AG09319 (cell line): ENCODE results near the gene NPIPB6.
"Not testable (repeated sequence)": the region's sequence is repeated elsewhere in the genome, so short reads cannot be mapped to it uniquely, and the experiment has no call there.

Experiments
- DNase-seq: peaks from one replicate; pipeline ENCODE4 v3.0.0-alpha.2; 2010; ENCODE audit warnings: low read depth; ENCODE audit errors: extremely low read depth

The NPIPB6 gene

DNA sequence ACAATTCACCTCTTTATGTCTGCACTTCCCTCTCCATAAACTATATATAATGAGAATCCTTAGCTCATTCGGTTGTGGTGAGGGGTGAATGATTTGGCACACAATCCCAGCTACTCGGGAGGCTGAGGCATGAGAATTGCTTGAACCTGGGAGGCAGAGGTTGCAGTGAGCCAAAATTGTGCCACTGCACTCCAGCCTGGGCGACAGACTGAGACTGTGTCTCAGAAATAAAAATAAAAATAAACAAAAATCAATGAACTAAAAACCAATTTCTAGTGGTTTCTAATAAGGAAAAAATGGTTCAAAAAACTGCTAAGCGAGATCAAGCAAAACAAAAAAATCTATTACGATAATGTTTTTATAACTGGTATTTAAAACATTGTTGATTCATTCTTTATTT is at the start of gene NPIPB6:
NPIPB6 (minus strand) TSS at position 101 of the 400 bp plus-strand sequence. CDS start 686 bp downstream, outside the sequence.
- DNase-seq, result not testable (repeated sequence)

DNA sequence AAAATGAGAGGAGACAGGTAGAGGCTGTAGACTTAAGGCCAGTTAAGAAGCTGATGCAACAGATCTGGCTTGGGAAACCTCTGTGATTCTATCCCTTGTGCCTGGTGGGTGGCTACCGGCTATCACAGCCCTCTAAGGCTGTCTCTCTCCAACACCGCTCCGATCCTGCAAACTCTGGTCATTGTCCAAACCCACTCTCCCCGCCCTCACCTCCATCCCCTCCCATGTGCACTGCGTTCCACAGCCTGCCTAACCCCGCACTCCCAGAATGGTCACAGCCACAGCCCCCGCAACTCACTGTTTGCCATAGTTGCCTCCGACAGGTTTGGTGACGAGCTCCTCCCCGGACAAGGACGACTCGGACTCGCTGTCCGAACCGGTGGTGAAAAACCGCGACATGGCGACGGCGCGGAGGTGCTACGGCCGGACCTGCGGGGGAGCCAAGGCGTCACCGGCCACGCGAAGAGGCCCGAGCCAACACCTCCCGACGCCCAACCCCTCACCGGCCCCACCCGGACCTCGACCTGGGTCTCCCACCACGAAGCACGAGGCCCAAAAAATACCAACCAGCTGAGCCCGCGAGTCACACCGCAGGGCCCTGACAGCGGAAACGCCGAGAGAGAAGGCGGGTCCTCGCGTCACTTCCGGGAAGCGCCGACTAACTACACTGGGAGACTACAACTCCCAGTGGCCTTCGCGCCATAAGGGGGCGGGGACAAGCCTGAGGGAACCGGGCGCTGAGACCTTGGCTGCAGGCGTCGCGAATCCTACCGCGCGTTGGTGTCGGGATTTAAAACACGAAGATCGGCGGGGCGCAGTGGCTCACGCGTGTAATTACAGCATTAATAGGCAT is 40.1 kb upstream of the NPIPB6 start, which contains the start of gene EIF3CL:
EIF3CL (minus strand) TSS at position 622 of the 853 bp plus-strand sequence; CDS start at position 399, 223 bp downstream.
- DNase-seq, result not testable (repeated sequence)

DNA sequence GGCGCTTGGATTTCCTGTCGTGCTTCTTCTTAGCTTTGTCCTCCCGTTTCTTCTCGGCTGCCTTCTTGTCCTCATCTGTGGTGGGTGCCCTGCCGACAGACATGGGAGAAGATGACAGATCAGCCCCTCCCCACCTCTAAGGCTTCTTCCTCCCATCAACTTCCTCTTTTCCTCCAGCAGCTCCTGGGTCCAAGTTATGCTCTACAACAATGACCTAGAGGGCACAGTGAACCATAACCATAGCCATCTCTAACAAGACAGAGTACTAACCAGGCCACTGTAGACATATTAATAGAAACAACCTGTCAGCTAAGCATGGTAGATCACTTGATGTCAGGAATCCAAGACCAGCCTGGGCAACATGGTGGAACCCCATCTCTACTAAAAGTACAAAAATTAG is 28.7 kb upstream of the NPIPB6 start:
- DNase-seq, result not testable (repeated sequence)

DNA sequence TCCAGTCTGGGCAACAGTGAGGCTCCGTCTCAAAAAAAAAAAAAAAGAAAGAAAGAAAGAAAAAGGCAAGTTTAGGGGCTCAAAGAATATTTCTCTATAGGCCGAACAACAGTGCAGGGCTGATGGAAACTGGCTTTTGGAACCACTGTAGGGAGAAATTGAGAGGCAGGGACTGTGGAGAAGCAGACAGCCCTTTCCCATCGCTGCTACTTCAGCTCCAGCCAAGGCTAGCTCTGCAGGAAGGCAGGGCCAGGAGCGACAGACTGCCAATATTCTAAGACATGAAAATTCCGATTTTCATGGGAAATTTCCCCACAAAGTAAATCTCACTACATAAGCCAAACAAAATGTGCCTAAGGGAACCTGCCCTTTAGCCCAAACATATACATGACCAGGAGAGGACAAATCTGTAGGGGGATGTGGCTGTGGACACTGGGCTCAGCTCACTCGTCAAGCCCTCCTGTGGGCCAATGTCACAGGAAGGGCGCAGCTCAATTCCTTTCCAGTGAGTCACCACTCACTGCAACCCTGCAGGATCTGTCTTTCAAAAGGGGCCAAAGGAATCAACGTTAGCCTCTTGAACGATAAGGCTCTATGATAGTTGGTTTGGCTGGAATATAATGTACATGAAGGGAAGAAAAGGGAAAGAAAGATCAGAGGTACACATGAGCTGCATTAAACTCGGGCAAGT is 19.0 kb upstream of the NPIPB6 start:
- not testable (repeated sequence) for DNase-seq

DNA sequence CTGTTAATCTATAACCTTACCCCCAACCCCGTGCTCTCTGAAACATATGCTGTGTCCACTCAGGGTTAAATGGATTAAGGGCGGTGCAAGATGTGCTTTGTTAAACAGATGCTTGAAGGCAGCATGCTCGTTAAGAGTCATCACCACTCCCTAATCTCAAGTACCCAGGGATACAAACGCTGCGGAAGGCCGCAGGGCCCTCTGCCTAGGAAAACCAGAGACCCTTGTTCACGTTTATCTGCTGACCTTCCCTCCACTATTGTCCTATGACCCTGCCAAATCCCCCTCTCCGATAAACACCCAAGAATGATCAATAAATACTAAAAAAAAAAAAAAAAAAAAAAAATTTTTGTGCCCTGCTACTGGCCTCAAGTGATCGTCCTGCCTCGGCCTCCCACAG is 14.5 kb upstream of the NPIPB6 start:
- not testable (repeated sequence) for DNase-seq

DNA sequence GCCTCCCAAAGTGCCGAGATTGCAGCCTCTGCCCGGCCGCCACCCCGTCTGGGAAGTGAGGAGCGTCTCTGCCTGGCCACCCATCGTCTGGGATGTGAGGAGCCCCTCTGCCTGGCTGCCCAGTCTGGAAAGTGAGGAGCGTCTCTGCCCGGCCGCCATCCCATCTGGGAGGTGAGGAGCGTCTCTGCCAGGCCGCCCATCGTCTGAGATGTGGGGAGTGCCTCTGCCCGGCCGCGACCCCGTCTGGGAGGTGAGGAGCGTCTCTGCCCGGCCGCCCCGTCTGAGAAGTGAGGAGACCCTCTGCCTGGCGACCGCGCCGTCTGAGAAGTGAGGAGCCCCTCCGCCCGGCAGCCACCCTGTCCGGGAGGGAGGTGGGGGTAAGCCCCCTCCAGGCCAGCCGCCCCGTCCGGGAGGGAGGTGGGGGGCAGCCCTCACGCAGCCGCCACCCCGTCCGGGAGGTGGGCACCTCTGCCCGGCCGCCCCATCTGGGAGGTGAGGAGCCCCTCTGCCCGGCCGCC is 13.9 kb upstream of the NPIPB6 start:
- not testable (repeated sequence) for DNase-seq

DNA sequence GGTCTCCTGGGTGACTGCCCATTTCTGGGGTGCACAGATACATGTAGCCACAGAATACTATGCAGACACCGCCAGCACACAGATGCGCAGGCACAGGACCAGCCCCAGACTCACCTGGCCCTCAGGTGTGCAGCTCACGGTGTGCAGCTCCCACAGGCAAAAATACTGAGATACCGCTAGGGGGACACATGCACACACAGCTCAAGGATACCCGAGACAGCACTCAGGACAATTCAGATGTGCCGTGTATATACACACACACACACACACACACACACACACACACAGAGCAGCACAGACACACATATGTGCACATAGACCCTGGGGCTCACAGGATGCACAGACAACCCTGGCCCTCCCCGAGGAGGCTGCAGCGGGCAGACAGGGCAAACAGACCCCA is 11.8 kb upstream of the NPIPB6 start:
- not testable (repeated sequence) for DNase-seq

DNA sequence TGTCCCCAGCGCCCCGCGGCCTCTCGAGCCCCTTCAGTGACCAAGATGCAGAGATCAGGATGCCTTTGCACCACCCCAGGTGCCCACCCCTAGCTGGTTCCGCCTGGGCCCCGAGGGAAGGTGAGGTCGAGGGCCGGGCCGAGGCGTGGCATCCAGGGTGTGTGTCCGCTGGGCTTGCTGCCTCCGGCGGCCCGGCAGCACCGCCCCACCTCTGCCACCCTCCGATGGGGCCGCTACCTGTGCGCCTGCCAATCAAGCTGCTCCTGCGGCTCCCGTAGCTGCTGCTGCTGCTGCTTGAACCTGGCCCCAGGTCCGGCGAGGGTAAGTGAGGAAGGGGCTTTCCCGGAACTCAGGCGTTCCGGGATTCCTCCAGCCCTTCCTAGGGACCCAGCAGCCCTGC is 11.0 kb upstream of the NPIPB6 start:
- DNase-seq, result not testable (repeated sequence)

DNA sequence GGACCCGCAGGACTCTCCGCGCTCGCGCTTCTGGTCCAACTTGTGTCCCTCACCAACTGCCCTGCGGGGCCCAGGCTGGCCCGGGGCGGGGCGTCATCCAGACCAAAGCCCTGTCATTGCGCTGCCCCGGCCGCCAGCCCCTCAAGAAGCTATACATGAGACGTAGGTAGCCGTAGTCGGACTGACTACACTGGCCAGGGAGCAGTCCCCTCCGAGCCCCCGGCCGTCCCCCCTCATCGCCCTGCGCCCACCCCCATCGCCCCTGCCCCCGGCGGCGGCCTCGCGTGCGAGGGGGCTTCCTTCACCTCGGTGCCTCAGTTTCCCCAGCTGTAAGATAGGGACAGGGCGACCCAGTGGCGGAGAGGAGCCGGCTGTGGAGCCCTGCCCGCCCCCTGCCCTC is 4.6 kb upstream of the NPIPB6 start:
- DNase-seq, result not testable (repeated sequence)

DNA sequence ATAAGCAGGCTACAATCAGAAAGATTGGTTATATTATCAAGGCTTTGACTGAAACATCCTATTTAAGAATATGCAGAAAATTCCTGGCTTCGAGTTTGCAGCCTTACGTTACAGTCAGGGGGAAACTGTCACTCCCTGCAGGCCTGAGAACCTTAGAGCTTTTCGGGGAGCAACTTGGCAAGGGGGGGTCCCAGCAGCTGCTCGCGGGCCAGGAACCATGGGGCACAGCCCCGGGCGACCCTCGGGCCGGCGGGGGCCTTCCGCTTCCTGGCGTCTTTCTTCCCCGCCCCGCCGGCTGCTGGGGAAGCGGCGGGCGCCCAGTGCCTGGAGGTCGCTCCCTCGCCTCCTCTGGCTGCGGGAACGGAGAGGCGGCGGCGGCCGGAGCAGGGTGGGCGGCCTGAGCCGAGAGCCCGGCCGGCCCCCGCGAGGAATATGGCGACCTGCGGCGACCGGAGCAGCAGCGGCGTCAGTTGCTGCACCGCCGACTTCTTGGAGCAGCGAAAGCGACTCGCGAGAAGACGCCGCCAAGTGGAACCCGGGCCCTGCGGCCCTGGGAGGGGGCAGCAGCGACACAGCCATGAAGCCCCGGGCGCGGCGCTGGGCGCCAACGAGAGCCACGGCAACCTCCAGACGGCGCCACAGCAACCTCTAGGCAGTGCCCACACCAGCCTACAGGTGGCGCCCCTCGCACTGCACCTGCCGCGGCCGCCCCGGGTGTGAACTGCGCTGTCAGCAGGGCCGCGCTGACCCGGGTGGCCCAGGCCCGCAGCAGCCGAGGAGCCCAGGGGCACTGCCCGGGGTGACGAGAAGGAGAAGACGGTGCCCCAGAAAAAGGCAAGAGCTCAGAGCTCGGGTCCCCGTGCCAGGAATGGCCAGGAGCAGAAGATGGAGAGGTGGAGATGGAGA is 1.2 kb upstream of the NPIPB6 start:
- not testable (repeated sequence) for DNase-seq

DNA sequence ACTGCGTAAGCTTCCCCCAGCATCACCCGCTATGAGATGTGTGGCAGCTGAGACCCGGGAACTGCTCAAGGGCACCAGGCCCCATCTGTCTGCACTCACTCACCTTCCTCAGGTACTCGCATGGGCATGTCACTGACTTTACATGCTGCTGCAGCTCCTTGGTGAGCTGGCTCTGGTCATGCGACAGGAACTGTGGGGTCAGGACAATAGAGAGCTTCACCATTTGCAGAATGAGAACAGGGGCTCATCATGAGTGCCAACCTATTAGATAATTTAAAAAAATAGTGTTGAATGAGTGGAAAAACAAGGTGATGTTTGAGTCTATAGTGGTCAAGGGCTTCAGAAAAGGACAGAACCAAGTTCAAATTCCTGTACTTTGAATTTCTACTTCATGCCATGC is 708 bp downstream of the NPIPB6 start:
- not testable (repeated sequence) for DNase-seq

DNA sequence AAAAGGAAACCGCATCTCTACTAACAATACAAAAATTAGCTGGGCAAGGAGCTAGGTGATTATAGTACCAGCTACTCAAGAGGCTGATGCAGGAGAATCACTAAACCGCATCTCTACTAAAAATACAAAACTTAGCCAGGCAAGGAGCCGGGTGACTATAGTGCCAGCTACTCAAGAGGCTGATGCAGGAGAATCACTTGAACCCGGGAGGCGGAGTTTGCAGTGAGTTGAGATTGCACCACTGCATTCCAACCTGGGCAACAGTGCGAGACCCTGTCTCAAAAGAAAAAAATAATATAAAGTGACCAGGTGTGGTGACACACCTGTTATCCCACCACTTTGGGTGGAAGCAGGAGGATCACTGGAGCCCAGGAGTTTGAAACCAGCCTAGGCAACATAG is 25.1 kb downstream of the NPIPB6 start:
- not testable (repeated sequence) for DNase-seq

DNA sequence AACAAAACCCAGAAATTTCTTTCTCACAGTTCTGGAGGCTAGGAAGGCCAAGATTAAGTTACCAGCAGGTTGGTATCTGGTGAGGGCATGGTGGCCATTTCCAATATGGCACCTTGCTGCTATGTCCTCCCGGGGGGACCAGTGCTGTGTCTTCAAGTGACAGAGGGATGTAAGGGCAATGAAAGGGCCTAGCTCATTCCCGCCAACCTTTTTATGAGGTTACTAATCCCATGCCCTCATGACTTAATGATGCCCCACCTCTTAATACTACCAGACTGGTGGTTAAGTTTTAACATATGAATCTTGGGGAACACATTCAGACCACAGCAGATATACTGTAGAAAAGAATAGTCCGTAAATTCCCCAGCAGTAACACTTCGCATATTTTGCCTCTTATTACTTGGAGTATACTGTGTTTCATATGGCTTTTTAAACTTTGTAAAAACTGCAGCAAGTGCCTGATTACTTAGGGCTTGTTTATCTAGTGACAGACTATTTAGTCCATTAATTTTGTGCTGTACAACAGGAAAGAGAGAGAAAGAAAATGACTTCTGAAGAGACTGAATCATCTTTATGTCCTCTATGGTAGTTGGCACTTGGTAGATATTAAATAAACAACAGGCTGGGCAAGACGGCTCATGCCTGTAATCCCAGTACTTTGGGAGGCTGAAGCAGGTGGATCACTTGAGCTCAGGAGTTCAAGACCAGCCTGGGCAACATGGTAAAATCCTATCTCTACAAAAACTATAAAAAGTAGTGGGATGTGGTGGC is 26.2 kb downstream of the NPIPB6 start:
- DNase-seq, result not testable (repeated sequence)

DNA sequence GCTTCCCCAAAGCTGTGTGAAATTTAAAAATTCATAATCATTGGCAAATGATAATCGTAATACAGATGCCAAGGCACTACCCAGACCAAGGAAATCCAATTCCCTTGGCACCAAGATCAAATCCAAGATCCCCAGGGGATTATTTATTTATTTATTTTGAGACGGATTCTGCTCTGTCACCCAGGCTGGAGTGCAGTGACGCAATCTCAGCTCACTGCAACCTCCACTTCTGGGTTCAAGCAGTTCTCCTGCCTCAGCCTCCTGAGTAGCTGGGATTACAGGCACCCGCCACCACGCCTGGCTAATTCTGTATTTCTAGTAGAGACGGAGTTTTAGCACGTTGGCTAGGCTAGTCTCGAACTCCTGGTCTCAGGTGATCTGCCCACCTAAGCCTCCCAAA is 27.6 kb downstream of the NPIPB6 start:
- not testable (repeated sequence) for DNase-seq

DNA sequence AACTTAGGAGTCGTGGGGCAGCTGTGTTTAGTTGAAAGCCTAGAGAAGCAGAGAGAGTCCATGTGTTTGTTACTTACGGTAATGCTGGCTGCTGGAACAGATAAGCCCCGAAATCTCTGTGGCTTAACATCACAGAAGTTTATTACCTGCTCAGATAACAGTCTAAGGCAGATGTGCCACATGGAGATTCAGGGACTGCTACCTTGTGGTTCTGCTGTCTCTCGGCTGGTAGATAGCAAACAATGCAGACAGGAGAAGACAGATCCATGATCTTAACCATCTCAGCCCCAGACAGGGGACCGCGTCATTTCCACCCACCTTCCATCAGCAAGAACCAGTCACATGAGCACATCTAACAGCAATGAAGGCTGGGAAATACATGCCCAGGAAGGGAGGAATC is 30.7 kb downstream of the NPIPB6 start:
- DNase-seq, result not testable (repeated sequence)

DNA sequence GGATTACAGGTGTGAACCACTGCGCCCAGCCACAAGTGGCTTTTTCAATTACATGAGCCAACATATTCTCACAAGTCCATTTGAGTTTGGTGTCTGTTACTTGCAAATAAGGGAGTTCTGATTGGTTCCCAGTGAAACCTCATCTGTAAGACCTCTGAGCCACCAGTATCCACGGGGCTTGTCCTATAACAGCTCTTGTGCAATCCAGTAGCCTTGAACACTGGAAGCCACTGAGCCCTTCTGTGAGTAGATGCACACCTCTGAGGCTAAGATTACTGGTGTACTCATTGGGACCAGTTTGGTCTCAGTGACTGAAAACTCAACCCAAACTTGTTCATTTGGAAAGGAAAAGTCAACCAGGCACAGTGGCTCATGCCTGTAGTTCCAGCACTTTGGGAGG is 32.3 kb downstream of the NPIPB6 start:
- DNase-seq, result not testable (repeated sequence)

DNA sequence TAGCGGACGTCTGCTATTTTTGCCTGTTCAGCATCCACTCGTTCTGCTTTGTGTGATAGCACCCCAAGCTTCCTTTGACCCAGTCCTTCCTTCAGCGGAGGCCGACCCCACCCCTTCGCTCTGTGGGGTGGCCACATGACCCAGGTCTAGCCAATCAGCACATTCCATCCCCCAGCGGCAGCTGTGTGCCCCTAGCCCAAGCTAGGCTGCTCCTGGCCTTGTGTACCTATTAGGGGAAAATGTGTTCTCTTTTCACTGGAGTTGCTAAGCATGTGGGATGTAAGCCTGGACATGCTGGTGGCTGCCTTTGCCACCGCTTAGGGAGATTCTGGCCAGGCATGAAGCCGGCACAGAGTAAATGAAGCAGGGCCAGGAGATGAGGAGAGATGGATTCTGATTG is 33.1 kb downstream of the NPIPB6 start:
- not testable (repeated sequence) for DNase-seq
